AG04450 (cell line): ENCODE results near the gene CAND2. TPM values are rescaled to one million over a fixed set of nuclear protein-coding genes. Genes with fewer than 3 reads are reported as not detected.

Experiments
- CTCF ChIA-PET: fragments of 300-600, 350-600 bp; formaldehyde crosslinking; extraction: SDS; loops from one replicate; lab custom pipeline; 2022; ENCODE audit warnings: antibody characterized with exemption, inconsistent platforms; lab: Charles Lee
- POLR2A ChIA-PET: fragments of 350-600 bp; formaldehyde crosslinking; extraction: SDS; loops from one replicate; lab custom pipeline; 2021; ENCODE audit warnings: antibody characterized with exemption, inconsistent platforms; lab: Yijun Ruan, JAX
- DNase-seq: peaks from one replicate; pipeline ENCODE4 v3.0.0-alpha.2; 2011; ENCODE audit warnings: low read depth, low spot score
- H3K27ac ChIP-seq: one replicate; pipeline ENCODE4 v1.5.1; 2012; ENCODE audit warnings: low read depth, low read length, control low read depth
- H3K27me3 ChIP-seq: one replicate; pipeline ENCODE4 v1.6.0; 2012; ENCODE audit warnings: low read length; ENCODE audit not compliant: control insufficient read depth, insufficient read depth
- H3K4me3 ChIP-seq: 2 replicates; pipeline ENCODE4 v1.5.1; 2011; ENCODE audit warnings: mild to moderate bottlenecking, low read depth, low read length, control low read depth
- H3K9me3 ChIP-seq: 2 replicates; pipeline ENCODE4 v1.5.1; 2012; ENCODE audit warnings: low read length; ENCODE audit not compliant: control insufficient read depth, insufficient read depth
- polyA plus RNA-seq: library from polyadenylated mRNA; depleted of rRNA; stranded (reverse); fragments of >200 nt; gene quantifications from 2 replicates; pipeline ENCODE4 v1.2.3, GENCODE V29; 2011
- TF ChIP-seq, protein P1 (sequence below): IDR thresholded peaks from 2 replicates; pipeline ENCODE4 v1.5.1; 2011; ENCODE audit warnings: low read depth, low read length, control low read depth, inconsistent platforms

The CAND2 gene
- polyA plus RNA-seq, 1 experiment = 5.8 TPM

DNA sequence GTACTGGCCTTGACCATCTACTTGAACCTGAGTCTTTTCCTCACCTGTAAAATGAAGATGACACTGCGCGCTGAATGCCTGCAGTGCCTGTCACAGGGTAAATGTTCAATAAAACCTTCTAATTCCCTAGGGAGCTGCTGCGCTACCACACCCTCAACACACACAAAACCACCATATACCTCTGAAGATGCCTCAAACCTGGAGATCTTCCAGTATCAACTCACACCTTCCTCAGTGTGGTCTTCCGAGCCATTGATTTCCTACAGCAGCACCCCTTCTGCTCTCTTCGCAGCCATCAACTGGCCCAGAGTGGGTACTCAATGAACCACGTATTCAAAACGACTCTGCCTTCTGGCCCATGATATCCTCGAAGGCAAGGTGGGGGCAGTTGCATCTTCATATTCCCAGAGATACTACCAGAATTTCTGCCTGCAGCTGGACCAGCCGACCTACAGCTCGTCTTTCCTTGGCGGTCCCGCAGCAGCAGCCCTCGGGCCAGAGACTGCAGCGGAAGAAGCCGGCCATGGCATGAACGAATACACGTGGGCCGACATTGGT, 44.2 kb downstream of the CAND2 start:
- CTCF ChIA-PET = interaction anchor here (0.8 to 2.8 kb wide), 11 partner anchors 8 to 180 kb away, joined by 3 to 18 read pairs (median 6); partner anchors contain the start of gene CAND2
- no peaks in the 10 kb centered on the region for H3K27me3 ChIP-seq
- POLR2A ChIA-PET = interaction anchor here (1.7 to 2.4 kb wide), 4 partner anchors 9 to 46 kb away, joined by 6 to 16 read pairs (median 9); no protein-coding TSS in a partner anchor
- peak overlapping the region; percentile 98 for H3K4me3 ChIP-seq
- TF ChIP-seq, protein P1, sequence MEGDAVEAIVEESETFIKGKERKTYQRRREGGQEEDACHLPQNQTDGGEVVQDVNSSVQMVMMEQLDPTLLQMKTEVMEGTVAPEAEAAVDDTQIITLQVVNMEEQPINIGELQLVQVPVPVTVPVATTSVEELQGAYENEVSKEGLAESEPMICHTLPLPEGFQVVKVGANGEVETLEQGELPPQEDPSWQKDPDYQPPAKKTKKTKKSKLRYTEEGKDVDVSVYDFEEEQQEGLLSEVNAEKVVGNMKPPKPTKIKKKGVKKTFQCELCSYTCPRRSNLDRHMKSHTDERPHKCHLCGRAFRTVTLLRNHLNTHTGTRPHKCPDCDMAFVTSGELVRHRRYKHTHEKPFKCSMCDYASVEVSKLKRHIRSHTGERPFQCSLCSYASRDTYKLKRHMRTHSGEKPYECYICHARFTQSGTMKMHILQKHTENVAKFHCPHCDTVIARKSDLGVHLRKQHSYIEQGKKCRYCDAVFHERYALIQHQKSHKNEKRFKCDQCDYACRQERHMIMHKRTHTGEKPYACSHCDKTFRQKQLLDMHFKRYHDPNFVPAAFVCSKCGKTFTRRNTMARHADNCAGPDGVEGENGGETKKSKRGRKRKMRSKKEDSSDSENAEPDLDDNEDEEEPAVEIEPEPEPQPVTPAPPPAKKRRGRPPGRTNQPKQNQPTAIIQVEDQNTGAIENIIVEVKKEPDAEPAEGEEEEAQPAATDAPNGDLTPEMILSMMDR = no peak
- no peaks in the 10 kb centered on the region; the same call in 1 of the 2 replicates for H3K9me3 ChIP-seq
- no peak for DNase-seq
- H3K27ac ChIP-seq = peak overlapping the region; percentile 87

DNA sequence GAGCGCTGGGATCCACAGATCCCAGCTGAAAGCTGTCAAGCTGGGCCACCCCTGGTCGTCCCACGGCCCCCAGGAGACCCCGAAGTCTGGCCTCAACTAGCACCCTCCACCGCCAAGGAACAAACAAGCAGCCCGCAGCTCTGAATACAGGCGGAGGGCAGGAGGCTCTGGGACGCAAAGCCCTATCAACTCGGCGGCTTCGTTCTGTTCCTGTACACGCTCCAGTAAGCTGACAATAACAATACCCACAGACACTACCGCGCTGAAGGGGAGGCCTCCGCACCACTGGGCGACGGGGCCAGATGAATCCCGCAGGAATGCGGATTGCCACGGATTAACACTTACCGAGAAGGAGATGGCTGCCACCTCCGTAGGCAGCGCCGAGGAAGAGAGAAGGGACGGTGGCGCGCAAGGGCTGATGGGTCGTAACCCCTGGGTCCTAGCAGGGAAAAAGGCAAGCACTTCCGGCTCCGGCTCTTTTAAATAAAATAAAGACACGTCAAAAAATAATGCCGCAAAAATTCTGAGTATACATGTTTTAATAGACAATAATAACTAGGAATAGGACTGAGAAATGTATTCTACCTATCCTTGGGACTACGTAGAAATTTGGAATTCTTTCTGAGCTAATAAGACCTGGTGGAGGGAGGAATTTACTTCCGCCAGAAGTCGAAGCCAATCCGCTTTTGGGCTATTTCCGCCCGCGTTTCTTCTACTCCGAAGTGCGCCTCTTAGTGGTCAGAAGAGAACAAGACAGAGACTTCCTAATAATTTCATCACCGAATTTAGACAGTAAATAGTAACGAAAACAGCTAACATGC, 44.9 kb downstream of the CAND2 start, which contains the start of gene RPL32:
TSS of gene RPL32 (minus strand) at position 417 of the 821 bp plus-strand sequence. CDS start 1,328 bp downstream, outside the sequence.
- no peaks in the 10 kb centered on the region for H3K27me3 ChIP-seq
- POLR2A ChIA-PET = interaction anchor here (0.6 to 2.4 kb wide), 7 partner anchors 10 to 289 kb away, joined by 3 to 16 read pairs (median 6); no protein-coding TSS in a partner anchor
- TF ChIP-seq, protein P1 = peak; percentile 81
- CTCF ChIA-PET = interaction anchor here (0.6 to 2.8 kb wide), 32 partner anchors 8 to 357 kb away, joined by 3 to 28 read pairs (median 4); partner anchors contain the start of genes CAND2 and TSEN2
- H3K4me3 ChIP-seq = peak within 1 kb of the TSS; percentile 98
- no peaks in the 10 kb centered on the region; the same call in 1 of the 2 replicates for H3K9me3 ChIP-seq
- peak within 1 kb of the TSS; percentile 87 for H3K27ac ChIP-seq
- DNase-seq = peak; percentile 93

DNA sequence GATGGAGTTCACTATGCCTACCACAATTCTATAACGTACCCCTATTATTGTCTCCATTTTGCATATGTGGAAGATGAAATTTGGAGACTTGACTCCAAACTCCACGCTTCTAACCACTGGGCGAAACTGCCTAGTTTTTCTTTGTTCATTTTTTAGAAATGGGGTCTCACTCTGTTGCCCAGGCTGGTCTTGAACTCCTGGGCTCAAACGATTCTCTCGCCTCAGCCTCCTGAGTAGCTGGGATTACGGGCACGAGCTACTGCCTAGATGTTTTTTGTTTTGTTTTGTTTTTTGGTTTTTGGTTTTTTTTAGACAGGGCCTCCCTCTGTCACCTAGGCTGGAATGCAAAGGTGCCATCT, 45.5 kb downstream of the CAND2 start:
- peak overlapping the region; percentile 29; the same call in 1 of the 2 replicates for H3K4me3 ChIP-seq
- no peaks in the 10 kb centered on the region for H3K27me3 ChIP-seq
- TF ChIP-seq, protein P1 = no peak
- POLR2A ChIA-PET = interaction anchor here (0.6 to 2.4 kb wide), 6 partner anchors 10 to 125 kb away, joined by 3 to 16 read pairs (median 7); no protein-coding TSS in a partner anchor
- DNase-seq = no peak
- no peak overlapping the region for H3K27ac ChIP-seq
- CTCF ChIA-PET = interaction anchor here (0.6 to 2.8 kb wide), 27 partner anchors 9 to 358 kb away, joined by 3 to 28 read pairs (median 5); partner anchors contain the start of genes CAND2 and TSEN2
- no peaks in the 10 kb centered on the region; the same call in 1 of the 2 replicates for H3K9me3 ChIP-seq

DNA sequence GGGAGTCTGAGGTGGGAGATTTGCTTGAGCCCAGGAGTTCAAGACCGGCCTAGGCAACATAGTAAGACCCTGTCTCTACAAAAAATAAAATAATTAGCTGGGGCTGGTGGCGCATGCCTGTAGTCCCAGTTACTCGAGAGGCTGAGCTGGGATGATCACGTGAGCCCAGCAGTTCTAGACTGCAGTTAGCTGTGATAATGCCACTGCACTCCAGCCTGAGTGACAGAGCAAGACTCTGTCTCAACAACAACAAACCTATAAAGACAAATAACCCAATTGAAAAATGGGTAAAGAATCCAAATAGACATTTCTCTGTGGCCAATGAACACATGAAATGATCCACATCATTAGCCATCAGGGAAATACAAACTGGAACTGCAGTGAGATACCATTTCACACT, 46.0 kb downstream of the CAND2 start:
- ChIA-PET POLR2A (interaction anchor here (1.8 to 2.4 kb wide), 2 partner anchors 9 to 11 kb away, joined by 8 to 16 read pairs; no protein-coding TSS in a partner anchor), CTCF (interaction anchor here (1.4 to 2.8 kb wide), 13 partner anchors 9 to 183 kb away, joined by 4 to 28 read pairs (median 8); partner anchors contain the start of gene CAND2)
- TF ChIP-seq, protein P1 = no peak

More for the DNA sequence above, 46.0 kb downstream of the CAND2 start:
- H3K9me3 ChIP-seq = no peaks in the 10 kb centered on the region; the same call in 1 of the 2 replicates
- no peak for DNase-seq
- no peaks in the 10 kb centered on the region for H3K27me3 ChIP-seq
- H3K4me3 ChIP-seq = no peak overlapping the region
- no peak overlapping the region for H3K27ac ChIP-seq
